ENCODE results near the gene SH3D19. TPM values are rescaled to one million over a fixed set of nuclear protein-coding genes. Genes with fewer than 3 reads are reported as not detected.
A peak's percentile ranks its signal among the peaks of the same experiment; 100 is the strongest.

The SH3D19 gene
- total RNA-seq, 1 experiment from 2014 or later, result 29.7 TPM

GRCh38 chr4:151097759-151098158 is 227.6 kb downstream of the SH3D19 start:
- no peak overlapping the region for H3K23ac ChIP-seq (ENCODE audit: insufficient read length, low read depth, low read length)
- H3K4me3 Mint-ChIP-seq, result peak overlapping the region in 1 of 2 experiments; percentile 44; a peak in 1 of 5 replicates
- peaks cover 15 to 26% of the 10 kb centered on the region in 2 experiments for H3K4me1 Mint-ChIP-seq
- TF ChIP-seq, protein P1, sequence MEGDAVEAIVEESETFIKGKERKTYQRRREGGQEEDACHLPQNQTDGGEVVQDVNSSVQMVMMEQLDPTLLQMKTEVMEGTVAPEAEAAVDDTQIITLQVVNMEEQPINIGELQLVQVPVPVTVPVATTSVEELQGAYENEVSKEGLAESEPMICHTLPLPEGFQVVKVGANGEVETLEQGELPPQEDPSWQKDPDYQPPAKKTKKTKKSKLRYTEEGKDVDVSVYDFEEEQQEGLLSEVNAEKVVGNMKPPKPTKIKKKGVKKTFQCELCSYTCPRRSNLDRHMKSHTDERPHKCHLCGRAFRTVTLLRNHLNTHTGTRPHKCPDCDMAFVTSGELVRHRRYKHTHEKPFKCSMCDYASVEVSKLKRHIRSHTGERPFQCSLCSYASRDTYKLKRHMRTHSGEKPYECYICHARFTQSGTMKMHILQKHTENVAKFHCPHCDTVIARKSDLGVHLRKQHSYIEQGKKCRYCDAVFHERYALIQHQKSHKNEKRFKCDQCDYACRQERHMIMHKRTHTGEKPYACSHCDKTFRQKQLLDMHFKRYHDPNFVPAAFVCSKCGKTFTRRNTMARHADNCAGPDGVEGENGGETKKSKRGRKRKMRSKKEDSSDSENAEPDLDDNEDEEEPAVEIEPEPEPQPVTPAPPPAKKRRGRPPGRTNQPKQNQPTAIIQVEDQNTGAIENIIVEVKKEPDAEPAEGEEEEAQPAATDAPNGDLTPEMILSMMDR (conservative IDR thresholded peaks at IDR 0.05), result no peak
- no peak overlapping the region for H3K9ac ChIP-seq (ENCODE audit: extremely low read depth, insufficient read length, low read length)
- H4K5ac ChIP-seq (ENCODE audit: insufficient read length, low read depth, low read length), result no peak overlapping the region
- H2BK12ac ChIP-seq (ENCODE audit: insufficient read length, low read depth, low read length), result no peak overlapping the region
- no peak overlapping the region for H2BK5ac ChIP-seq (ENCODE audit: insufficient read length, low read length)
- no peak overlapping the region for H2AK5ac ChIP-seq (ENCODE audit: insufficient read length, low read length)
- no peak overlapping the region for H4K91ac ChIP-seq (ENCODE audit: insufficient read length, low read depth, low read length)
- H3K79me2 ChIP-seq (ENCODE audit: insufficient read depth, low read length), result peaks cover 17% of the 10 kb centered on the region; the same call in 1 of the 2 replicates
- H3K27ac Mint-ChIP-seq, result no peak overlapping the region
- no peak for DNase-seq
- H2BK120ac ChIP-seq (ENCODE audit: low read depth, low read length, poor library complexity, severe bottlenecking), result no peak overlapping the region
- no peak overlapping the region for H2BK20ac ChIP-seq (ENCODE audit: low read depth, low read length, poor library complexity, severe bottlenecking)
- no peak overlapping the region for H2BK15ac ChIP-seq (ENCODE audit: low read depth, low read length)
- no peaks in the 10 kb centered on the region for H3K79me1 ChIP-seq (ENCODE audit: insufficient read depth, low read depth, low read length, poor library complexity, severe bottlenecking)
- H3K9me3 ChIP-seq (ENCODE audit: control insufficient read depth, low read depth, low read length), result no peaks in the 10 kb centered on the region
- H4K20me1 ChIP-seq (ENCODE audit: control insufficient read depth, insufficient read depth, insufficient read length), result no peaks in the 10 kb centered on the region
- H4K8ac ChIP-seq (replicated peaks; ENCODE audit: insufficient read length, low read depth, low read length), result no peak overlapping the region
- no peak overlapping the region for H3T11ph ChIP-seq (ENCODE audit: low read length)
- peaks cover 0 to 4% of the 10 kb centered on the region in 2 experiments; a peak in 1 of 5 replicates for H3K9me3 Mint-ChIP-seq
- no peak overlapping the region for H3K14ac ChIP-seq (ENCODE audit: insufficient read depth, low read length)
- no peaks in the 10 kb centered on the region for H3K4me1 ChIP-seq (ENCODE audit: insufficient read depth, low read length)
- no peak overlapping the region for H3K4me2 ChIP-seq (ENCODE audit: insufficient read depth, insufficient read length, low read length)
- no CpG with 5 or more reads among the region's 3 CpGs for WGBS (ENCODE audit: extremely low coverage, insufficient read length, low lambda C conversion rate)
- H3K18ac ChIP-seq (ENCODE audit: insufficient read length, low read depth, low read length), result no peak overlapping the region
- H3K27ac ChIP-seq (ENCODE audit: insufficient read length, low read depth, low read length), result no peak overlapping the region
- no peaks in the 10 kb centered on the region for H3K27me3 ChIP-seq (ENCODE audit: insufficient read depth, low read length)
- peaks cover 32 to 34% (median 34%) of the 10 kb centered on the region in 3 experiments for H3K36me3 Mint-ChIP-seq (ENCODE audit: insufficient read depth in 1 of 3, low read depth in 3 of 3)
- H3K56ac ChIP-seq (ENCODE audit: insufficient read length, low read depth, low read length), result no peak overlapping the region
- no peak overlapping the region for H3K4ac ChIP-seq (ENCODE audit: low read depth, low read length)
- H2AFZ ChIP-seq (ENCODE audit: low read length), result no peak overlapping the region
- H3K27me3 Mint-ChIP-seq (ENCODE audit: low read depth), result no peaks in the 10 kb centered on the region
- H3K23me2 ChIP-seq (ENCODE audit: insufficient read length, low read depth, low read length, poor library complexity, severe bottlenecking), result no peaks in the 10 kb centered on the region

Data from H9 (cell line).